ENCODE measurements around the gene SLC27A2. TPM values are rescaled to one million over a fixed set of nuclear protein-coding genes. Genes with fewer than 3 reads are reported as not detected.

The SLC27A2 gene
- total and polyA plus RNA-seq, 10 of the 15 experiments (the other 5 are each of a cell fraction or from before 2014, with no cell fraction given), result 0.22 to 1.2 (median 0.69) TPM; not detected in 1

DNA sequence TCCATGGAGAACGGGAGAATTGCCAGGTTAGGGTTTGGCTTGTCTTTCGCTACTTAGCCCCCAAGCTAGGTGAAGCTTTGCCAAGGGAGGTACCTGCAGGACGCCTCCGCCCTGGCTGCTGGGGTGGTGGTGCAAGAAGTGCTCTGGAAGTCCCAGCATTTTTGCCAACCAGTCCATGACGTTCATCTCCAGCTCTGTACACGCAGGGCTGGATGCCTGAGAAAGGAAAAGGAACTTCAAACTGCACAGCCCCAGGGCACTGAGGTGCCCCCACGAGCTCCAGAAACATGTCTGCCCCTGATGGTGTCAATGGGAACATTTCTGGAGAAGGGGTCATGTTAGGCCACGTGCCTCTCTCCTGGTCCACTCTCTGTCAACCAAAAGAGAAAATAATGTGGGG, 75.3 kb downstream of the SLC27A2 start:
- BruUV-seq (replicated peaks), result no TSS peak
- intact Hi-C loops (cut with micrococcal nuclease; ENCODE audit: unreplicated experiment) (no loop called here), in situ Hi-C loops (cut with MboI) (no loop called here)
- Histone ChIP-seq H3K36me3 (ENCODE audit: control insufficient read depth in 2 of 2, insufficient read depth in 2 of 2, low read length in 1 of 2) (no peaks in the 10 kb centered on the region), H3K27me3 (replicated peaks in 1 of 2; ENCODE audit: control insufficient read depth in 2 of 2, insufficient read depth in 2 of 2, low read length in 1 of 2) (no peaks in the 10 kb centered on the region; a peak in 1 of 4 replicates), H3K4me3 (no peak overlapping the region), H3K27ac (ENCODE audit: control insufficient read depth, insufficient read depth) (no peak overlapping the region), H3K9ac (ENCODE audit: control insufficient read depth, insufficient read depth, low read length) (no peak overlapping the region), H3K79me2 (ENCODE audit: control insufficient read depth, insufficient read depth, low read length) (no peaks in the 10 kb centered on the region), H2AFZ (ENCODE audit: control insufficient read depth, low read depth, low read length) (no peak overlapping the region), H3K9me3 (replicated peaks; ENCODE audit: control insufficient read depth, insufficient read depth, low read length) (no peaks in the 10 kb centered on the region), H3K4me1 (ENCODE audit: control insufficient read depth, insufficient read depth, low read length) (peaks cover 11% of the 10 kb centered on the region), H3K4me2 (ENCODE audit: control insufficient read depth, insufficient read depth) (no peak overlapping the region), H4K20me1 (ENCODE audit: control insufficient read depth, insufficient read depth) (no peaks in the 10 kb centered on the region)
- no peak for TF ChIP-seq CBX5 (IDR thresholded peaks at IDR 0.05; ENCODE audit: low read depth)
- TF ChIP-seq RAD51 (IDR thresholded peaks at IDR 0.05), result no peak
- no peak for TF ChIP-seq EED (IDR thresholded peaks at IDR 0.05; ENCODE audit: low read depth)
- TF ChIP-seq LARP7 (IDR thresholded peaks at IDR 0.05), result no peak
- TF ChIP-seq, protein P1, sequence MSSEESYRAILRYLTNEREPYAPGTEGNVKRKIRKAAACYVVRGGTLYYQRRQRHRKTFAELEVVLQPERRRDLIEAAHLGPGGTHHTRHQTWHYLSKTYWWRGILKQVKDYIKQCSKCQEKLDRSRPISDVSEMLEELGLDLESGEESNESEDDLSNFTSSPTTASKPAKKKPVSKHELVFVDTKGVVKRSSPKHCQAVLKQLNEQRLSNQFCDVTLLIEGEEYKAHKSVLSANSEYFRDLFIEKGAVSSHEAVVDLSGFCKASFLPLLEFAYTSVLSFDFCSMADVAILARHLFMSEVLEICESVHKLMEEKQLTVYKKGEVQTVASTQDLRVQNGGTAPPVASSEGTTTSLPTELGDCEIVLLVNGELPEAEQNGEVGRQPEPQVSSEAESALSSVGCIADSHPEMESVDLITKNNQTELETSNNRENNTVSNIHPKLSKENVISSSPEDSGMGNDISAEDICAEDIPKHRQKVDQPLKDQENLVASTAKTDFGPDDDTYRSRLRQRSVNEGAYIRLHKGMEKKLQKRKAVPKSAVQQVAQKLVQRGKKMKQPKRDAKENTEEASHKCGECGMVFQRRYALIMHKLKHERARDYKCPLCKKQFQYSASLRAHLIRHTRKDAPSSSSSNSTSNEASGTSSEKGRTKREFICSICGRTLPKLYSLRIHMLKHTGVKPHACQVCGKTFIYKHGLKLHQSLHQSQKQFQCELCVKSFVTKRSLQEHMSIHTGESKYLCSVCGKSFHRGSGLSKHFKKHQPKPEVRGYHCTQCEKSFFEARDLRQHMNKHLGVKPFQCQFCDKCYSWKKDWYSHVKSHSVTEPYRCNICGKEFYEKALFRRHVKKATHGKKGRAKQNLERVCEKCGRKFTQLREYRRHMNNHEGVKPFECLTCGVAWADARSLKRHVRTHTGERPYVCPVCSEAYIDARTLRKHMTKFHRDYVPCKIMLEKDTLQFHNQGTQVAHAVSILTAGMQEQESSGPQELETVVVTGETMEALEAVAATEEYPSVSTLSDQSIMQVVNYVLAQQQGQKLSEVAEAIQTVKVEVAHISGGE (CRISPR knock-in tag; IDR thresholded peaks at IDR 0.05), result no peak
- TF ChIP-seq, protein P2, sequence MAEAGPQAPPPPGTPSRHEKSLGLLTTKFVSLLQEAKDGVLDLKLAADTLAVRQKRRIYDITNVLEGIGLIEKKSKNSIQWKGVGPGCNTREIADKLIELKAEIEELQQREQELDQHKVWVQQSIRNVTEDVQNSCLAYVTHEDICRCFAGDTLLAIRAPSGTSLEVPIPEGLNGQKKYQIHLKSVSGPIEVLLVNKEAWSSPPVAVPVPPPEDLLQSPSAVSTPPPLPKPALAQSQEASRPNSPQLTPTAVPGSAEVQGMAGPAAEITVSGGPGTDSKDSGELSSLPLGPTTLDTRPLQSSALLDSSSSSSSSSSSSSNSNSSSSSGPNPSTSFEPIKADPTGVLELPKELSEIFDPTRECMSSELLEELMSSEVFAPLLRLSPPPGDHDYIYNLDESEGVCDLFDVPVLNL (IDR thresholded peaks at IDR 0.05; ENCODE audit: low read depth, low read length), result no peak
- TF ChIP-seq, protein P3, sequence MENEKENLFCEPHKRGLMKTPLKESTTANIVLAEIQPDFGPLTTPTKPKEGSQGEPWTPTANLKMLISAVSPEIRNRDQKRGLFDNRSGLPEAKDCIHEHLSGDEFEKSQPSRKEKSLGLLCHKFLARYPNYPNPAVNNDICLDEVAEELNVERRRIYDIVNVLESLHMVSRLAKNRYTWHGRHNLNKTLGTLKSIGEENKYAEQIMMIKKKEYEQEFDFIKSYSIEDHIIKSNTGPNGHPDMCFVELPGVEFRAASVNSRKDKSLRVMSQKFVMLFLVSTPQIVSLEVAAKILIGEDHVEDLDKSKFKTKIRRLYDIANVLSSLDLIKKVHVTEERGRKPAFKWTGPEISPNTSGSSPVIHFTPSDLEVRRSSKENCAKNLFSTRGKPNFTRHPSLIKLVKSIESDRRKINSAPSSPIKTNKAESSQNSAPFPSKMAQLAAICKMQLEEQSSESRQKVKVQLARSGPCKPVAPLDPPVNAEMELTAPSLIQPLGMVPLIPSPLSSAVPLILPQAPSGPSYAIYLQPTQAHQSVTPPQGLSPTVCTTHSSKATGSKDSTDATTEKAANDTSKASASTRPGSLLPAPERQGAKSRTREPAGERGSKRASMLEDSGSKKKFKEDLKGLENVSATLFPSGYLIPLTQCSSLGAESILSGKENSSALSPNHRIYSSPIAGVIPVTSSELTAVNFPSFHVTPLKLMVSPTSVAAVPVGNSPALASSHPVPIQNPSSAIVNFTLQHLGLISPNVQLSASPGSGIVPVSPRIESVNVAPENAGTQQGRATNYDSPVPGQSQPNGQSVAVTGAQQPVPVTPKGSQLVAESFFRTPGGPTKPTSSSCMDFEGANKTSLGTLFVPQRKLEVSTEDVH (IDR thresholded peaks at IDR 0.05; ENCODE audit: low read depth, partially characterized antibody), result no peak
- TF ChIP-seq, protein P4, sequence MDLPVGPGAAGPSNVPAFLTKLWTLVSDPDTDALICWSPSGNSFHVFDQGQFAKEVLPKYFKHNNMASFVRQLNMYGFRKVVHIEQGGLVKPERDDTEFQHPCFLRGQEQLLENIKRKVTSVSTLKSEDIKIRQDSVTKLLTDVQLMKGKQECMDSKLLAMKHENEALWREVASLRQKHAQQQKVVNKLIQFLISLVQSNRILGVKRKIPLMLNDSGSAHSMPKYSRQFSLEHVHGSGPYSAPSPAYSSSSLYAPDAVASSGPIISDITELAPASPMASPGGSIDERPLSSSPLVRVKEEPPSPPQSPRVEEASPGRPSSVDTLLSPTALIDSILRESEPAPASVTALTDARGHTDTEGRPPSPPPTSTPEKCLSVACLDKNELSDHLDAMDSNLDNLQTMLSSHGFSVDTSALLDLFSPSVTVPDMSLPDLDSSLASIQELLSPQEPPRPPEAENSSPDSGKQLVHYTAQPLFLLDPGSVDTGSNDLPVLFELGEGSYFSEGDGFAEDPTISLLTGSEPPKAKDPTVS (IDR thresholded peaks at IDR 0.05; ENCODE audit: low read depth, low read length), result no peak
- TF ChIP-seq RCOR1 (conservative IDR thresholded peaks at IDR 0.05; ENCODE audit: low read depth, low read length), result no peak
- no peak for TF ChIP-seq CEBPB (IDR thresholded peaks at IDR 0.05; ENCODE audit: borderline replicate concordance in 1 of 2, low read depth in 2 of 2, low read length in 2 of 2)
- TF ChIP-seq MYC (IDR thresholded peaks at IDR 0.05; ENCODE audit: insufficient read depth, insufficient read length, insufficient replicate concordance, low read length, severe bottlenecking), result no peak
- TF ChIP-seq ZNF217 (IDR thresholded peaks at IDR 0.05), result no peak
- TF ChIP-seq, protein P5, sequence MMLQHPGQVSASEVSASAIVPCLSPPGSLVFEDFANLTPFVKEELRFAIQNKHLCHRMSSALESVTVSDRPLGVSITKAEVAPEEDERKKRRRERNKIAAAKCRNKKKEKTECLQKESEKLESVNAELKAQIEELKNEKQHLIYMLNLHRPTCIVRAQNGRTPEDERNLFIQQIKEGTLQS (IDR thresholded peaks at IDR 0.05; ENCODE audit: borderline replicate concordance, extremely low read depth, low read depth, low read length), result no peak
- no peak for TF ChIP-seq POLR2AphosphoS2 (IDR thresholded peaks at IDR 0.05; ENCODE audit: low read depth, low read length)
- ATAC-seq, result no peak
- no peak for FAIRE-seq
- ChIA-PET POLR2A (interaction anchor here (0.6 kb wide), 1 partner anchor 12 kb away, joined by 3 read pairs; no protein-coding TSS in a partner anchor), RAD21 (ENCODE audit: unreplicated experiment) (no interaction called here), CTCF (no interaction called here), SMC1A (ENCODE audit: uncharacterized antibody, unreplicated experiment) (no interaction called here)
- WGBS (ENCODE audit: insufficient coverage, insufficient replicate concordance, low lambda C conversion rate, missing lambda C conversion rate), result 42% methylated on average over 8 of the region's 8 CpGs
- DNase-seq (ENCODE audit: low read depth, low spot score), result no peak

All from GM12878 (cell line).